ENCODE data around the gene FDCSP. TPM values are rescaled to one million over a fixed set of nuclear protein-coding genes. Genes with fewer than 3 reads are reported as not detected.
"Not testable (repeated sequence)": the region's sequence is repeated elsewhere in the genome, so short reads cannot be mapped to it uniquely, and the experiment has no call there.

The FDCSP gene
- total and polyA plus RNA-seq, 2 experiments from 2014 or later, result not detected

DNA sequence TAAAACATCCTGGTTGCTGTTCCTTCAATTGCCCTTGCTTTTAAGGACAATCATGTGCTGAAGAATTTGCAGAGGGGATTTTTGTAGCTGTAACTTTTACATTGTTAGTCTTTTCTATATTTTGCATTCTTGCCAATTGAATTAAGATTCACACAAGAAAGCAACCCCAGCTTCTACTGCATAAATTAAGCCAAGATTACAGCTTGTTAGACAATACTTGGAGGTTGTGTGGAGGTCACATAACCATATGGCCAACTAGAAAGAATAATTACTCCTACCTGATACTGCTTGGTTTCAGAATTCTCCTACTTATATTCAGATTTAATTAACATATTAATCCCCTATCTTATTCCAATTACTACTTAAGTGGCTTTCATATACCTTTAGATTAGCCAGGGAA is 4.1 kb upstream of the FDCSP start:
- H2AFZ ChIP-seq; H3F3A ChIP-seq (ENCODE audit: insufficient read depth); H3K79me2 ChIP-seq (ENCODE audit: insufficient read depth); H3K4me2 ChIP-seq (ENCODE audit: unreplicated experiment); H3K9ac ChIP-seq; H3K9me2 ChIP-seq (ENCODE audit: insufficient read depth); H3K36me3 ChIP-seq (ENCODE audit: low read depth); H3K27ac ChIP-seq; H3K27me3 ChIP-seq (replicated peaks; ENCODE audit: insufficient read depth); H3K4me1 ChIP-seq (ENCODE audit: insufficient read depth); DNase-seq; in situ Hi-C loops (cut with MboI); H3K4me3 ChIP-seq; H4K20me1 ChIP-seq (ENCODE audit: insufficient read depth); H3K9me3 ChIP-seq (ENCODE audit: low read depth): not testable (repeated sequence)

DNA sequence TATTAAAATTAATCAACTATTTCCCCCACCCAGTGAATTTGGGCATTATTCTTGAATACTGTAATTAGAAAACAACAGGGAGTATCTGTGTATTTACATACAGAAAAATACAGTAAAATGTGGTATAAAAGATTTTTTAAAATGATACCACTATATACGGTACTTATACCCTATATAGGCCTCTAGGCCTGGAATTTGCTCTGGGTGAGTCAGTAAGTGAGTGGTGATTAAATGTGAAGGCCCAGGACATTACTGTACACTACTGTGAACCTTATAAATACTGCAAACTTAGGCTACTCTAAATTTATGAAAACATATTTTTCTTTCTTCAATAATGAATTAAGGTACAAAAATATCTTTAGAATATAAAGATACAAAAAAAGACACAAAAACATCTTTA is 10.2 kb downstream of the FDCSP start:
- no peak for TF ChIP-seq EZH2 (IDR thresholded peaks at IDR 0.05; ENCODE audit: insufficient read depth, poor library complexity, severe bottlenecking)
- no peak for TF ChIP-seq EZH2phosphoT487 (IDR thresholded peaks at IDR 0.05; ENCODE audit: insufficient read depth, low read depth)
- Histone ChIP-seq H3K4me2 (ENCODE audit: unreplicated experiment) (no peak overlapping the region), H3K9ac (no peak overlapping the region), H3K27me3 (replicated peaks; ENCODE audit: insufficient read depth) (no peaks in the 10 kb centered on the region), H3K9me2 (ENCODE audit: insufficient read depth) (no peaks in the 10 kb centered on the region), H3K4me1 (ENCODE audit: insufficient read depth) (no peaks in the 10 kb centered on the region), H4K20me1 (ENCODE audit: insufficient read depth) (no peaks in the 10 kb centered on the region), H3K9me3 (ENCODE audit: low read depth) (no peaks in the 10 kb centered on the region), H3K4me3 (no peak overlapping the region), H3F3A (ENCODE audit: insufficient read depth) (no peaks in the 10 kb centered on the region), H2AFZ (no peak overlapping the region), H3K27ac (no peak overlapping the region), H3K36me3 (ENCODE audit: low read depth) (no peaks in the 10 kb centered on the region), H3K79me2 (ENCODE audit: insufficient read depth) (no peaks in the 10 kb centered on the region)
- no peak for DNase-seq
- in situ Hi-C loops (cut with MboI), result no loop called here
- WGBS, 2 experiments (ENCODE audit: low coverage in 1 of 2, low lambda C conversion rate in 2 of 2, missing lambda C conversion rate in 2 of 2), result 5 to 12% methylated on average over 1 of the region's 1 CpG

DNA sequence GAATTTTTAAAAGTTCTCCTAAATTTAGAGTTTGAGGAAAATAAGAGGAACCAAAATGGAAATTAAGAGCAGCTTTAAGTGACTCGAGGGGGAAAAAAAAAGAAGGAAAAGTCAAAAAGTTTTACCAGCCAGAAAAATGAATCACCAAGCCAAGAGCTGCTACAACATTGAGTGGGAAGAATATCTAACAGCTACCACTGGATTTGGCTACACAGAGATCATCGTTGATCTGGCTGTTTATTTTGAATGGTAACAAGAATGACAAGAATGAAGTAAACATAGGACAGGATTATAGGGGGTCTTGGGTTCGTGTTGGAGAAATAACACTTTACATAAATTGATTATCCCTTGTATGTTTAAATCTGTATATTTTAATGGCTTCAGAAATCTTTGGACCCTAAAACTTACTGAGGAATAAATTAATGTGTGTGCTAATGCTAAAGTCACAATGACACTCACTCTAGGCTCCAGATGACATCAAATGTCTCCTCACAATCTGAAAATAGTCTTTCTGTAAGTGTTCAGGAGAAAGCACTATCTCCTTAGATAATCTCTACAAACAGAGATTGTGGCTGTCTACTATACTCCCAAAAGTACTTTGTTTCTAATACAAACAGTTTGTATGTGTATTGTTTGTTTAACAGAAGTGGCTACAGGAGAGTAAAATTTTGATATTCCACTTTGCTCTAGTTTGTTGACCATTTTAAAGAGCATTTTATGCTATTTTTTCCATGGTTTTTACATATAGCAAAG is 13.4 kb downstream of the FDCSP start:
- TF ChIP-seq EZH2 (IDR thresholded peaks at IDR 0.05; ENCODE audit: insufficient read depth, poor library complexity, severe bottlenecking) (no peak), EZH2phosphoT487 (IDR thresholded peaks at IDR 0.05; ENCODE audit: insufficient read depth, low read depth) (no peak)
- 0 to 1% methylated on average over 3 of the region's 3 CpGs for WGBS, 2 experiments (ENCODE audit: low coverage in 1 of 2, low lambda C conversion rate in 2 of 2, missing lambda C conversion rate in 2 of 2)
- no peaks in the 10 kb centered on the region for H3K9me3 ChIP-seq (ENCODE audit: low read depth)
- no peaks in the 10 kb centered on the region for H3K4me1 ChIP-seq (ENCODE audit: insufficient read depth)
- in situ Hi-C loops (cut with MboI), result no loop called here
- DNase-seq, result no peak
- no peaks in the 10 kb centered on the region for H3K79me2 ChIP-seq (ENCODE audit: insufficient read depth)
- no peaks in the 10 kb centered on the region for H3K9me2 ChIP-seq (ENCODE audit: insufficient read depth)
- no peak overlapping the region for H3K4me2 ChIP-seq (ENCODE audit: unreplicated experiment)
- no peaks in the 10 kb centered on the region for H3K27me3 ChIP-seq (replicated peaks; ENCODE audit: insufficient read depth)
- H3K9ac ChIP-seq, result no peak overlapping the region
- H3F3A ChIP-seq (ENCODE audit: insufficient read depth), result no peaks in the 10 kb centered on the region
- no peak overlapping the region for H3K27ac ChIP-seq
- H3K36me3 ChIP-seq (ENCODE audit: low read depth), result no peaks in the 10 kb centered on the region
- H4K20me1 ChIP-seq (ENCODE audit: insufficient read depth), result no peaks in the 10 kb centered on the region
- H2AFZ ChIP-seq, result no peak overlapping the region
- H3K4me3 ChIP-seq, result no peak overlapping the region

DNA sequence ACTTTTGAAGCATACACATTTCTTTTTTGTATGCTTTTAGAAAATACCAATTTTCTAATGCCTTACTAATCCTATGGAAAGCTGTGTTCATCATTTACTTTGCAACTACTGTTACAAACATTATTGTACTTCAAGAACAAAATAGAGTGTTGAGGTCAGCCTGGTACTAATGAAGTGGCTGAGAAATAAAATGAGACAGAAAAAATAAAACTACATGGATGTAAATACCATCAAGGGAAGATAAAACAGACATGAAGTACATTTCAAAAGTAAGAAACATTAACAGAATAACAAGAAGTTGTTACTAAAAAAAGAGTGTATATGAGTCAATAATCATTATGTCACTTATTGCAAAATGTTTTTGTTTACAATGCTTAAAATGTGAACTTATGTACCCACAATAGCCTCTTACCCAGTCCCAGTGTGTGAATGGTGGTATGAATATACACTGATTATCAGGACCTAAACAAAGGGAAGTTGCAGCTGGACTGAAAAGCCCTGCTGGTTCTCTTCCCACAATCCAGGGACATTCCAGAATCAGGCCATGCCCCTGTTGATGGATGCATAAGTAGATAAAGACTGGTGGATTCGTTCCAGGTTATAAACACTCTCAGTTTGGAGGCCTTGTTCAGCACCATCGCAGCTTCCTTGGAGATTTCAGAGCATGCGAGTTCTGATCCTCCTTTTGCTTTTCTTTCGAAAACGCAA is 14.1 kb downstream of the FDCSP start:
- in situ Hi-C loops (cut with MboI), result no loop called here
- Histone ChIP-seq H3K4me2 (ENCODE audit: unreplicated experiment) (no peak overlapping the region), H3K9ac (no peak overlapping the region), H4K20me1 (ENCODE audit: insufficient read depth) (no peaks in the 10 kb centered on the region), H3K9me2 (ENCODE audit: insufficient read depth) (no peaks in the 10 kb centered on the region), H3K79me2 (ENCODE audit: insufficient read depth) (no peaks in the 10 kb centered on the region), H3K9me3 (ENCODE audit: low read depth) (no peaks in the 10 kb centered on the region), H3F3A (ENCODE audit: insufficient read depth) (no peaks in the 10 kb centered on the region), H3K27ac (no peak overlapping the region), H3K36me3 (ENCODE audit: low read depth) (no peaks in the 10 kb centered on the region), H2AFZ (no peak overlapping the region), H3K27me3 (replicated peaks; ENCODE audit: insufficient read depth) (no peaks in the 10 kb centered on the region), H3K4me1 (ENCODE audit: insufficient read depth) (no peaks in the 10 kb centered on the region), H3K4me3 (no peak overlapping the region)
- TF ChIP-seq EZH2 (IDR thresholded peaks at IDR 0.05; ENCODE audit: insufficient read depth, poor library complexity, severe bottlenecking), result no peak
- TF ChIP-seq EZH2phosphoT487 (IDR thresholded peaks at IDR 0.05; ENCODE audit: insufficient read depth, low read depth), result no peak
- no peak for DNase-seq
- 59 to 61% methylated on average over 5 of the region's 5 CpGs for WGBS, 2 experiments (ENCODE audit: low coverage in 1 of 2, low lambda C conversion rate in 2 of 2, missing lambda C conversion rate in 2 of 2)

DNA sequence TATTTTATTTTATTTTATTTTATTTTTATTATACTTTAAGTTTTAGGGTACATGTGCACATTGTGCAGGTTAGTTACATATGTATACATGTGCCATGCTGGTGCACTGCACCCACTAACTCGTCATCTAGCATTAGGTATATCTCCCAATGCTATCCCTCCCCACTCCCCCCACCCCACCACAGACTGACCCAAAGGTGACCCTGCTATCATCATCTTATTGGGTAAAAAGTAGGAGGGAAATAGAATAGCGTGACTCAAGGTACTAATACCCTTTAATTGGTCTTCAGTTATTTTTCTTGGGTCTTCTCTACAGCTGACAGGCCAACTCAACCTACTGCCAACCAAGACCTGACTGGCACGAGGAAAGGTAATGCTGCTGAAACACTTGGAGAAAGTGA is 16.4 kb downstream of the FDCSP start, which contains the start of gene CSN3:
TSS of gene CSN3 (plus strand) at position 301 of the 400 bp plus-strand sequence. CDS start 2,223 bp downstream, outside the sequence.
- H3K9me2 ChIP-seq (ENCODE audit: insufficient read depth); H3K4me2 ChIP-seq (ENCODE audit: unreplicated experiment); H3K4me1 ChIP-seq (ENCODE audit: insufficient read depth); H3K9me3 ChIP-seq (ENCODE audit: low read depth); H4K20me1 ChIP-seq (ENCODE audit: insufficient read depth); H3K4me3 ChIP-seq; H3K36me3 ChIP-seq (ENCODE audit: low read depth); H2AFZ ChIP-seq; in situ Hi-C loops (cut with MboI); H3K27ac ChIP-seq; DNase-seq; H3K27me3 ChIP-seq (replicated peaks; ENCODE audit: insufficient read depth); H3F3A ChIP-seq (ENCODE audit: insufficient read depth); H3K79me2 ChIP-seq (ENCODE audit: insufficient read depth); H3K9ac ChIP-seq: not testable (repeated sequence)
- WGBS, 2 experiments (ENCODE audit: low coverage in 1 of 2, low lambda C conversion rate in 2 of 2, missing lambda C conversion rate in 2 of 2), result 6 to 22% methylated on average over 2 to 3 of the region's 3 CpGs
